HUES6 (cell line): ENCODE measurements around the gene UMAD1.
A peak's percentile ranks its signal among the peaks of the same experiment; 100 is the strongest.

Experiments used
- H3K27ac ChIP-seq: 2 replicates; pipeline ENCODE4 v1.7.0; 2013; ENCODE audit warnings: low read depth, mild to moderate bottlenecking, low read length, inconsistent platforms
- H3K27me3 ChIP-seq: 2 replicates; pipeline ENCODE4 v1.6.1; 2013; ENCODE audit warnings: low read length; ENCODE audit not compliant: control insufficient read depth, insufficient read depth
- H3K36me3 ChIP-seq: 2 replicates; pipeline ENCODE4 v1.6.1; 2013; ENCODE audit warnings: low read length; ENCODE audit not compliant: control insufficient read depth, insufficient read depth
- H3K4me1 ChIP-seq: 2 replicates; pipeline ENCODE4 v1.6.1; 2013; ENCODE audit warnings: low read length; ENCODE audit not compliant: control insufficient read depth, insufficient read depth
- H3K4me3 ChIP-seq: 2 replicates; pipeline ENCODE4 v1.5.1; 2013; ENCODE audit warnings: low read depth, low read length
- H3K9ac ChIP-seq: one replicate; pipeline ENCODE4 v1.6.1; 2013; ENCODE audit warnings: mild to moderate bottlenecking, low read length
- H3K9me3 ChIP-seq: 2 replicates; pipeline ENCODE4 v1.6.1; 2013; ENCODE audit warnings: low read depth, low read length; ENCODE audit not compliant: control insufficient read depth, insufficient read depth

Gene UMAD1

DNA sequence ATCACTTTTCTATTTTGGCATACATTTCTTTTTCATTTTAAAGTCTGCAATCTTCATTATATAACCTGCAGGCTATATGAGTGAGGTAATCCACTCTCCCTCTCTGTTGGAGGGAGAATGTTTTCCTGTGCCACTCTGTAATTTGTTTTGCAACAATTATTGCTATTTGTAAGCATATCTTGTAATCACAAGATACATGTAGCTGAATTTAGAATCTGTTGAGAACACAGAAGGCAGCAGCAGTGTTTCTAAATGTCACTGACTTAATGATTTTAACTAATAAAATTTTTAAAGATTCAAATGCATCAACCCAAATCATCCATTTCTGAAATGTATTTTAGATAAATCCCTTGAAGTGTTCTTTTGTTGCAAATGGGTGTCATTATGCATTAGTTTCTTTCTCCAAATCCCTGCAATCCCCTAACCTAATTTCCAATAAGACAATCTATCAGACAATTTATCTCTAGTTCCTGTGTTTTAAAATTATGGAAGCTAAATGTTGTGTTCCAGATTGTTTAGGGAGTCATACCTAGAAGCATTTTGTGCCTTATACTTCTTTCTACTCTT lies 19.8 kb upstream of the UMAD1 start:
- no peaks in the 10 kb centered on the region for H3K36me3 ChIP-seq
- no peak overlapping the region for H3K9ac ChIP-seq
- no peaks in the 10 kb centered on the region for H3K4me1 ChIP-seq
- H3K27me3 ChIP-seq: no peaks in the 10 kb centered on the region
- no peak overlapping the region for H3K4me3 ChIP-seq
- H3K9me3 ChIP-seq: peaks cover 1% of the 10 kb centered on the region; the same call in 1 of the 2 replicates
- H3K27ac ChIP-seq: no peak overlapping the region

GRCh38 chr7:7628476-7628875 lies 12.1 kb upstream of the UMAD1 start:
- H3K4me3 ChIP-seq: no peak overlapping the region
- H3K27ac ChIP-seq: no peak overlapping the region
- H3K4me1 ChIP-seq: no peaks in the 10 kb centered on the region
- H3K27me3 ChIP-seq: no peaks in the 10 kb centered on the region
- H3K36me3 ChIP-seq: no peaks in the 10 kb centered on the region; the same call in none of the 2 replicates
- H3K9ac ChIP-seq: no peak overlapping the region
- peaks cover 28% of the 10 kb centered on the region for H3K9me3 ChIP-seq

DNA sequence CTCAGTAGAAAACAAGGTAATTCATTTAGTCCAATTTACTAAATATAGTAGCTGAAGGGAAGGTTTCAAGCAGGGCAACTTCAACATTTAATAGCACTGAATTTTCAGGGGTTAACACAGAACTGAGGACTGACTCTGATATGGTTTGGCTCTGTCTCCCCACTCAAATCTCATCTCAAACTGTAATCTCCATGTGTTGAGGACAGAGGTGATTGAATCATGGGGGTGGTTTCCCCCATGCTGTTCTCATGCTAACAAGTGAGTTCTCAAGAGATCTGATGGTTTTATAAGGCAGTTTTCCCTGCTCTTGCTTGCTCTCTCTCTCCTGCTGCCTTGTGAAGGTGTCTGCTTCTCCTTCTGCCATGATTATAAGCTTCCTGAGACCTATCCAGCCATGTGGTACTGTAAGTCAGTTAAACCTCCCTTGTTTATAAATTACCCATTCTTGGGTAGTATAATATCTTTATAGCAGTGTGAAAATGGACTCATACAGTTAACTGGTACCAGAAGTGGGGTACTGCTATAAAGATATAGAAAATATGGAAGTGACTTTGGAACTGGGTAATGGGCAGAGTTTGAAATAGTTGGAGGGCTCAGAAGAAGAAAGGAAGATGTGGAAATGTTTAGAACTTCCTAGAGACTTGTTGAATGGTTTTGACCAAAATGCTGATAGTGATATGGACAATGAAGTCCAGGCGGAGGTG lies 9.8 kb upstream of the UMAD1 start:
- Histone ChIP-seq H3K27me3 (no peaks in the 10 kb centered on the region), H3K36me3 (peaks cover 6% of the 10 kb centered on the region), H3K4me3 (no peak overlapping the region), H3K9me3 (peaks cover 27% of the 10 kb centered on the region), H3K4me1 (no peaks in the 10 kb centered on the region), H3K9ac (no peak overlapping the region), H3K27ac (no peak overlapping the region)

- H3K27ac ChIP-seq: peak overlapping the region; percentile 75; the same call in 1 of the 2 replicates
Measured at GRCh38 chr7:7639421-7639820, 1.1 kb upstream of the UMAD1 start.

DNA sequence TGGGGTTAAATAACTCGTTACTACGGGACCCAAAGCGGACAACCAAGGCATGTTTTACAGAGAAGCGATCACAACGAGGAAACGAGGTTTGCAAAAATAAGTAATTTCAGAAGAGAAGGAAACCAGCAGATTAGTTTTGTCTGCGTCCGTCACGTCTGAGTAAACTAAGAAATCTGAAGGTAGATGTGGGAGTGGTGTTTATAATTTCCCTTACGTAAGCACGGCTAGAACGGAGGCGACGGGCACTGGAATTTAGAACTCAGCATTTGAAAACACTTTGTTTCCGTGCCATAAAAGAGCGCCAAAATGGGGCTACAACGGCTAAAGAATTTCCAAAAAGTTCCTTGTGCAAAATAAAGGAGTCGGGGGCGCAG lies 718 bp upstream of the UMAD1 start:
- H3K4me1 ChIP-seq: peaks cover 10% of the 10 kb centered on the region; the same call in 1 of the 2 replicates
- H3K9me3 ChIP-seq: no peaks in the 10 kb centered on the region
- peaks cover 22% of the 10 kb centered on the region for H3K36me3 ChIP-seq
- peak overlapping the region; percentile 97 for H3K9ac ChIP-seq
- H3K27me3 ChIP-seq: no peaks in the 10 kb centered on the region
- peak overlapping the region; percentile 75 for H3K27ac ChIP-seq
- H3K4me3 ChIP-seq: peak overlapping the region; percentile 85

More at GRCh38 chr7:7639421-7639820, 1.1 kb upstream of the UMAD1 start:
- Histone ChIP-seq H3K9me3 (no peaks in the 10 kb centered on the region), H3K27me3 (no peaks in the 10 kb centered on the region), H3K36me3 (peaks cover 22% of the 10 kb centered on the region), H3K4me3 (peak overlapping the region; percentile 85), H3K9ac (peak overlapping the region; percentile 97), H3K4me1 (peaks cover 10% of the 10 kb centered on the region; the same call in 1 of the 2 replicates)

GRCh38 chr7:7641129-7641663 lies 644 bp downstream of the UMAD1 start:
- Histone ChIP-seq H3K27ac (no peak overlapping the region), H3K9me3 (no peaks in the 10 kb centered on the region)

DNA sequence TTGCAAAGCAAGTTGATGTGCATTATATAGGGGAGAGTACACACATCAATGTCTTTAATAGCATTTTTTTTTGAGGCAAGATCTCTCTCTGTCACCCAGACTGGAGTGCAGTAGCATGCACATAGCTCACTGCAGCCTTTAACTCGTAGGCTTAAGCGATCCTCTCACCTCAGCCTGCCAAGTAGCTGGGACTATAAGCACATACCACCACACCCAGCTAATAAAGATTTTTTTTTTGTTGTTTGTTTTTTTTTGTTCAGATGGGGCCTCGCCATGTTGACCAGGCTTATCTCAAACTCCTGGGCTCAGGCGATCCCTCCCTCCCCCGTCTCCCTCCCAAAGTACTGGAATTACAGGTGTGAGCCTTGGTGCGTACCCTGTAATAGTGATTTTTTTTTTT lies 1.5 kb downstream of the UMAD1 start:
- Histone ChIP-seq H3K27me3 (no peaks in the 10 kb centered on the region), H3K4me1 (peaks cover 10% of the 10 kb centered on the region; the same call in 1 of the 2 replicates), H3K9me3 (no peaks in the 10 kb centered on the region), H3K9ac (no peak overlapping the region), H3K36me3 (peaks cover 9% of the 10 kb centered on the region), H3K27ac (no peak overlapping the region), H3K4me3 (peak overlapping the region; percentile 85)

More at GRCh38 chr7:7641129-7641663, 644 bp downstream of the UMAD1 start:
- peak overlapping the region; percentile 85 for H3K4me3 ChIP-seq
- peaks cover 14% of the 10 kb centered on the region for H3K36me3 ChIP-seq
- H3K4me1 ChIP-seq: peaks cover 10% of the 10 kb centered on the region; the same call in 1 of the 2 replicates
- peak overlapping the region; percentile 85 for H3K9ac ChIP-seq
- no peaks in the 10 kb centered on the region for H3K27me3 ChIP-seq

- Histone ChIP-seq H3K9me3 (no peaks in the 10 kb centered on the region), H3K4me3 (no peak overlapping the region), H3K9ac (no peak overlapping the region), H3K27ac (no peak overlapping the region), H3K36me3 (no peaks in the 10 kb centered on the region), H3K4me1 (no peaks in the 10 kb centered on the region), H3K27me3 (no peaks in the 10 kb centered on the region)
Measured at GRCh38 chr7:7647495-7648036, 7.0 kb downstream of the UMAD1 start.

DNA sequence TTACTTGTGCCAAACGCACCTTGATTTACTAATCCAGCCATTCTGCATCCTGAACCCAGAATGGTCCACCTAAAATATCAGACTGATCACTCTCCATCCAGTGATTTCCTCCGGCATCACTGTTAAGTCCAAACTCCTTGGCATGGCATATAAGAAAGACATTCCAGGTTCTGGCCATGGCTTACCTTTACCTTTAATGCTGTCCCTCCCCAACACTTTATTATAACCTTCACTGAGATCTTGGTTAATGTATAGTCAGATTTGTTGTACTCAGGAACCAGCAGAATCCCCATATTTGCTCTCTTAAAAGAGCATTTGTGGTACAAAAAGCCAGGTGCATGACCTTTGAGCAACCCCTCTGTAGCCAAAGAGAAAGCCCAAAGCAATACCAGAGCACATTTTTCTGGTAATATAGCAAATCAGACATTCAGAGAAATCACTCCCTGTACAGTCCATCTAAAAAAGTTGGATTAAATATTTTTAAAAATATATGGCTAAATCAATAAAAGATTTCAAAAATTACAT lies 10.2 kb downstream of the UMAD1 start:
- Histone ChIP-seq H3K9me3 (no peaks in the 10 kb centered on the region), H3K27me3 (no peaks in the 10 kb centered on the region), H3K9ac (no peak overlapping the region), H3K4me3 (no peak overlapping the region), H3K36me3 (no peaks in the 10 kb centered on the region), H3K4me1 (no peaks in the 10 kb centered on the region), H3K27ac (no peak overlapping the region)

- Histone ChIP-seq H3K9me3 (no peaks in the 10 kb centered on the region), H3K27ac (no peak overlapping the region), H3K36me3 (no peaks in the 10 kb centered on the region), H3K4me3 (no peak overlapping the region), H3K27me3 (no peaks in the 10 kb centered on the region), H3K4me1 (no peaks in the 10 kb centered on the region), H3K9ac (no peak overlapping the region)
Measured at GRCh38 chr7:7651479-7651878, 10.9 kb downstream of the UMAD1 start.
